ENCODE results near the gene PRDM11. TPM values are rescaled to one million over a fixed set of nuclear protein-coding genes. Genes with fewer than 3 reads are reported as not detected.

The PRDM11 gene
- total RNA-seq, 4 donors from 2014 or later, result 5.0 to 15.4 (median 9.5) TPM

- in situ Hi-C loops (cut with MboI; ENCODE audit: low sequenced_read_pairs in 4 of 4) (no loop called here), intact Hi-C loops (cut with DNase I; ENCODE audit: low total_unique reads) (no loop called here)
- Histone ChIP-seq H3K27ac (no peak overlapping the region), H3K4me3 (no peak overlapping the region), H3K4me1 (peaks cover 10 to 16% of the 10 kb centered on the region in 2 donors), H3K27me3 (no peaks in the 10 kb centered on the region), H3K9me3 (no peaks in the 10 kb centered on the region), H3K36me3 (no peaks in the 10 kb centered on the region)
- no peak for DNase-seq
- no peak for ATAC-seq
- TF ChIP-seq POLR2A (IDR thresholded peaks at IDR 0.05) (no peak), CTCF (IDR thresholded peaks at IDR 0.05 in 4 of 5, conservative IDR thresholded peaks at IDR 0.05 in 1 of 5) (no peak)
Observed at GRCh38 chr11:45176996-45177395, 30.6 kb downstream of the PRDM11 start.

- H3K27ac ChIP-seq, result no peak overlapping the region
- ATAC-seq (no peak), DNase-seq (no peak)
- intact Hi-C loops (cut with DNase I; ENCODE audit: low total_unique reads), result no loop called here
- no peaks in the 10 kb centered on the region for H3K27me3 ChIP-seq
- in situ Hi-C loops (cut with MboI; ENCODE audit: low sequenced_read_pairs in 4 of 4), result no loop called here
- no peak for TF ChIP-seq POLR2A (IDR thresholded peaks at IDR 0.05)
- TF ChIP-seq CTCF (IDR thresholded peaks at IDR 0.05 in 4 of 5, conservative IDR thresholded peaks at IDR 0.05 in 1 of 5), result no peak
- H3K4me1 ChIP-seq, result peaks cover 10 to 16% of the 10 kb centered on the region in 2 donors
- H3K9me3 ChIP-seq, result no peaks in the 10 kb centered on the region
- H3K36me3 ChIP-seq, result no peaks in the 10 kb centered on the region
- no peak overlapping the region for H3K4me3 ChIP-seq
Observed at GRCh38 chr11:45178223-45178622, 31.8 kb downstream of the PRDM11 start.

GRCh38 chr11:45178890-45179671 is 32.6 kb downstream of the PRDM11 start:
- Histone ChIP-seq H3K27ac (peak overlapping the region; percentile 70 to 84 (median 74)), H3K27me3 (no peaks in the 10 kb centered on the region), H3K4me3 (no peak overlapping the region), H3K9me3 (no peaks in the 10 kb centered on the region), H3K4me1 (peaks cover 10 to 16% of the 10 kb centered on the region in 2 donors), H3K36me3 (peaks cover 0 to 8% of the 10 kb centered on the region in 2 donors)
- in situ Hi-C loops (cut with MboI; ENCODE audit: low sequenced_read_pairs in 4 of 4) (no loop called here), intact Hi-C loops (cut with DNase I; ENCODE audit: low total_unique reads) (no loop called here)
- no peak for TF ChIP-seq CTCF (IDR thresholded peaks at IDR 0.05 in 4 of 5, conservative IDR thresholded peaks at IDR 0.05 in 1 of 5)
- no peak for TF ChIP-seq POLR2A (IDR thresholded peaks at IDR 0.05)
- no peak for DNase-seq
- no peak for ATAC-seq

- no peak for TF ChIP-seq POLR2A (IDR thresholded peaks at IDR 0.05)
- no peak for TF ChIP-seq CTCF (IDR thresholded peaks at IDR 0.05 in 4 of 5, conservative IDR thresholded peaks at IDR 0.05 in 1 of 5)
- DNase-seq, result no peak
- Histone ChIP-seq H3K27ac (peak overlapping the region; percentile 70 to 84 (median 74)), H3K4me3 (peak overlapping the region; percentile 46 to 58 (median 53)), H3K9me3 (no peaks in the 10 kb centered on the region), H3K27me3 (no peaks in the 10 kb centered on the region), H3K4me1 (peaks cover 10 to 16% of the 10 kb centered on the region in 2 donors), H3K36me3 (peaks cover 0 to 8% of the 10 kb centered on the region in 2 donors)
- no peak for ATAC-seq
- intact Hi-C loops (cut with DNase I; ENCODE audit: low total_unique reads), result loop anchor here (1.0 to 10.0 kb wide), 4 partner anchors 31 to 155 kb away; no protein-coding TSS in a partner anchor
- in situ Hi-C loops (cut with MboI; ENCODE audit: low sequenced_read_pairs in 4 of 4), result no loop called here
Observed at GRCh38 chr11:45179686-45180178, 33.3 kb downstream of the PRDM11 start.

Measured in gastrocnemius medialis (tissue), 4 donors.